PC-9 (cell line): Measurements from ENCODE around the gene EFTUD2.

Source experiments
- CTCF ChIP-seq: fragments of 200-600 bp; sonication (generic); conservative IDR thresholded peaks from 2 replicates; pipeline ENCODE4 v1.6.1; 2017; ENCODE audit warnings: mixed run types, antibody characterized with exemption, mild to moderate bottlenecking, moderate library complexity
- EZH2 ChIP-seq: fragments of 200-600 bp; sonication (generic); IDR thresholded peaks from 2 replicates; pipeline ENCODE4 v1.8.0; 2017; ENCODE audit warnings: antibody characterized with exemption, low read depth

GRCh38 chr17:44903012-44903685 is 3.9 kb upstream of the EFTUD2 start:
- TF ChIP-seq CTCF (no peak), EZH2 (no peak)
